GM12878 (cell line): ENCODE measurements around the gene ATF3. TPM values are rescaled to one million over a fixed set of nuclear protein-coding genes. Genes with fewer than 3 reads are reported as not detected.

Source experiments
- CHD1 ChIP-seq: IDR thresholded peaks from 2 replicates; pipeline ENCODE4 v1.6.1; 2012; ENCODE audit warnings: low read depth, low read length, improper control_type of control experiment
- CHD2 ChIP-seq: IDR thresholded peaks from 2 replicates; pipeline ENCODE4 v1.6.1; 2011; ENCODE audit warnings: low read depth, low read length, improper control_type of control experiment, borderline replicate concordance
- DPF2 ChIP-seq: fragments of 450-650 bp; IDR thresholded peaks from 2 replicates; pipeline ENCODE4 v1.6.1; 2017; ENCODE audit warnings: mild to moderate bottlenecking
- EP300 ChIP-seq, 2 experiments: fragments of 150-350 bp in 1 of 2; IDR thresholded peaks; 2 replicates each; pipeline ENCODE4 v1.6.1; 2011 to 2012; ENCODE audit warnings: low read depth in 2 of 2, low read length in 2 of 2, borderline replicate concordance in 1 of 2, improper control_type of control experiment in 1 of 2, inconsistent platforms in 1 of 2; ENCODE audit not compliant: control insufficient read depth in 1 of 2
- IRF4 ChIP-seq: IDR thresholded peaks from 2 replicates; pipeline ENCODE4 v1.6.1; 2011; ENCODE audit warnings: low read depth, low read length
- JUNB ChIP-seq: IDR thresholded peaks from 2 replicates; pipeline ENCODE4 v1.6.1; 2016; ENCODE audit warnings: antibody characterized with exemption, mild to moderate bottlenecking
- KLF5 ChIP-seq: fragments of 450-650 bp; IDR thresholded peaks from 2 replicates; pipeline ENCODE4 v1.6.1; 2014; ENCODE audit warnings: mild to moderate bottlenecking; ENCODE audit not compliant: partially characterized antibody
- MEF2A ChIP-seq: IDR thresholded peaks from 2 replicates; pipeline ENCODE4 v1.6.1; 2011; ENCODE audit warnings: low read depth, mild to moderate bottlenecking, low read length, moderate library complexity; ENCODE audit not compliant: insufficient read depth
- MEF2B ChIP-seq: fragments of 450-650 bp; IDR thresholded peaks from 2 replicates; pipeline ENCODE4 v1.6.1; 2018; ENCODE audit warnings: mild to moderate bottlenecking, moderate library complexity; ENCODE audit not compliant: partially characterized antibody, poor library complexity, severe bottlenecking
- MYC ChIP-seq: IDR thresholded peaks from 2 replicates; pipeline ENCODE4 v1.6.1; 2011; ENCODE audit warnings: mild to moderate bottlenecking, low read length, moderate library complexity, inconsistent platforms; ENCODE audit not compliant: insufficient read depth, insufficient replicate concordance, insufficient read length, severe bottlenecking
- NBN ChIP-seq: fragments of 450-650 bp; IDR thresholded peaks from 2 replicates; pipeline ENCODE4 v1.6.1; 2016
- NFIC ChIP-seq: IDR thresholded peaks from 2 replicates; pipeline ENCODE4 v1.6.1; 2012; ENCODE audit warnings: low read depth, mild to moderate bottlenecking, inconsistent platforms, low read length, moderate library complexity
- NR2C2 ChIP-seq: IDR thresholded peaks from 2 replicates; pipeline ENCODE4 v1.6.1; 2011; ENCODE audit warnings: borderline replicate concordance, low read depth; ENCODE audit not compliant: control insufficient read depth, insufficient read length
- POLR2A ChIP-seq: IDR thresholded peaks from 2 replicates; pipeline ENCODE4 v1.6.1; 2011; ENCODE audit warnings: low read depth, mild to moderate bottlenecking, low read length
- RAD21 ChIP-seq: IDR thresholded peaks from 2 replicates; pipeline ENCODE4 v1.6.1; 2011; ENCODE audit warnings: mild to moderate bottlenecking, low read depth, low read length, moderate library complexity; ENCODE audit not compliant: insufficient read depth
- SMARCA5 ChIP-seq: fragments of 450-650 bp; IDR thresholded peaks from 2 replicates; pipeline ENCODE4 v1.6.1; 2017; ENCODE audit warnings: mild to moderate bottlenecking
- TCF3 ChIP-seq: IDR thresholded peaks from 2 replicates; pipeline ENCODE4 v1.6.1; 2012; ENCODE audit warnings: low read depth, mild to moderate bottlenecking, low read length, borderline replicate concordance; ENCODE audit not compliant: insufficient read depth
- YY1 ChIP-seq: IDR thresholded peaks from 2 replicates; pipeline ENCODE4 v1.6.1; 2011; ENCODE audit warnings: low read depth, mild to moderate bottlenecking, low read length
- ZBED1 ChIP-seq: IDR thresholded peaks from 2 replicates; pipeline ENCODE4 v1.6.1; 2016; ENCODE audit warnings: borderline replicate concordance
- polyA plus RNA-seq, 11 experiments: library from polyadenylated mRNA; depleted of rRNA in 4 of 11; unstranded in 6 of 11; stranded (reverse) in 5 of 11; fragments of >200 nt; fragmentation: Nextera tagmentation in 4 of 11; fragmentation: Illumina TruSeq in 1 of 11; extraction: Ambion mirVana in 4 of 11; extraction: Trizol in 1 of 11; gene quantifications; 1 replicate in 1 of 11; 2 replicates in 10 of 11; pipeline versions ENCODE4 v1.2.1 to v1.2.3, GENCODE V29; 2011 to 2016; ENCODE audit warnings: inconsistent platforms in 2 of 11, missing spikeins in 2 of 11, low read depth in 1 of 11
- total RNA-seq, 4 experiments: library from RNA; depleted of rRNA in 3 of 4; stranded (reverse); fragments of >200 nt in 3 of 4; fragmentation: Illumina TruSeq in 1 of 4; extraction: Trizol in 1 of 4; gene quantifications; 2 replicates each; pipeline versions ENCODE4 v1.2.1 to v1.2.3, GENCODE V29; 2013 to 2021
- TF ChIP-seq, protein P1 (sequence below): fragments of 450-650 bp; IDR thresholded peaks from 2 replicates; pipeline ENCODE4 v1.6.1; 2017; ENCODE audit warnings: low read depth, mild to moderate bottlenecking, moderate library complexity
- TF ChIP-seq, protein P2 (sequence below): fragments of 450-650 bp; IDR thresholded peaks from 2 replicates; pipeline ENCODE4 v1.6.1; 2016; ENCODE audit warnings: mild to moderate bottlenecking
- TF ChIP-seq, protein P3 (sequence below): fragments of 450-650 bp; formaldehyde crosslinking; IDR thresholded peaks from 2 replicates; pipeline ENCODE4 v1.4.0; 2020; ENCODE audit warnings: mild to moderate bottlenecking, moderate library complexity

ATF3 gene
- total and polyA plus RNA-seq, 10 of the 15 experiments (the other 5 are each of a cell fraction or from before 2014, with no cell fraction given) = 3.0 to 13.9 (median 8.3) TPM

DNA sequence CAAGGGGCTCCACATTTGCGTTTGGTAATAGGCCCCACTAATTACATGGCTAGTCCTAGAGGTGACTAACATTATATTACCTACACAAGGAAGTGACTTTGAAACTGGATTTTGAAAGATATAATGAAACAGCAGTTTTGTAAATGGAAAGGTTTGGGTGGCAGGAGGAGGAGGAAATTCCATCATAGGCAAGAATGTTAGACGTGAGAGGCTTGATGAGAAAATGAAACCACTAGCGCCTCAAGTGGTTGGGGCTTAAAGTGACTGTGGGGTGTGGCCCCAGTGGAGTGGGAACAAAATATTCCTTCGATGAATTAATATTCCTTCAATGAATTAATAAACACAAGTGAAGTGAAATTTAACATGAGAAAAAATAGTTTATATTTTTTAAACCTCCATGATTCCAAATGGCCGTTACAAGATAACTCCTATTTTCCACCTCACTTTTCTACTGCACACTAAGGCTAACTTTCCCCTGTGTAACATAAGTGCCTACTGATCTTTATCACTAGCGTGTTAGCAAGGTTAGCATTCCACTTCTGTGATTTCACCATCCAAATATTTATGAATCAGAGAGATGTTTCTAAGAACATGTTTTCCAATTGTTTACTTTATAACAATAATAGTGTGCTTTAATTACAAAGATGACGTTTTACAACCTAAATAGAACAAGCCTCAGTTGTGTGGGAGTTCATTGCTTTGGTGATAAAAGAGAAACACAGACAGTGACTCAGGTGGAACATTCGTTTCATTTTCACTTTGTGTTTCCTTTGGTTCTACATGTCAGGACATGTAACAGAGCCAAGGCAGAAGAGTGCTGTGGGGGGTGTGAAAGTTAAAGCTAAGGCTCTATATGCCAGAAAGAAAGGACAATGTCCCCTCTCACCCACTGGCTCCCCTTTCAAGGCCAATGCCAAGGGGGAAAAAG lies 12.5 kb upstream of the ATF3 start (continued):
- TF ChIP-seq MYC (no peak), EP300 (IDR thresholded peaks at IDR 0.05; ENCODE audit: borderline replicate concordance in 1 of 2, control insufficient read depth in 1 of 2, low read depth in 2 of 2, low read length in 2 of 2) (peak; percentile 76 to 94), POLR2A (peak; percentile 39; the same call in 1 of the 2 replicates), IRF4 (0 out of 2 replicates have a peak, but pooled peaks have one; percentile 28), KLF5 (peak; percentile 15), DPF2 (peak; percentile 41), CHD2 (peak; percentile 64; the same call in 1 of the 2 replicates), NBN (peak; percentile 69), SMARCA5 (0 out of 2 replicates have a peak, but pooled peaks have one; percentile 31), CHD1 (peak; percentile 90; the same call in 1 of the 2 replicates), NR2C2 (no peak), JUNB (peak; percentile 48), MEF2A (peak; percentile 97), TCF3 (no peak), ZBED1 (peak; percentile 64; the same call in 1 of the 2 replicates), YY1 (no peak), RAD21 (peak; percentile 38), NFIC (peak; percentile 83), MEF2B (peak; percentile 85)
- TF ChIP-seq, protein P1, sequence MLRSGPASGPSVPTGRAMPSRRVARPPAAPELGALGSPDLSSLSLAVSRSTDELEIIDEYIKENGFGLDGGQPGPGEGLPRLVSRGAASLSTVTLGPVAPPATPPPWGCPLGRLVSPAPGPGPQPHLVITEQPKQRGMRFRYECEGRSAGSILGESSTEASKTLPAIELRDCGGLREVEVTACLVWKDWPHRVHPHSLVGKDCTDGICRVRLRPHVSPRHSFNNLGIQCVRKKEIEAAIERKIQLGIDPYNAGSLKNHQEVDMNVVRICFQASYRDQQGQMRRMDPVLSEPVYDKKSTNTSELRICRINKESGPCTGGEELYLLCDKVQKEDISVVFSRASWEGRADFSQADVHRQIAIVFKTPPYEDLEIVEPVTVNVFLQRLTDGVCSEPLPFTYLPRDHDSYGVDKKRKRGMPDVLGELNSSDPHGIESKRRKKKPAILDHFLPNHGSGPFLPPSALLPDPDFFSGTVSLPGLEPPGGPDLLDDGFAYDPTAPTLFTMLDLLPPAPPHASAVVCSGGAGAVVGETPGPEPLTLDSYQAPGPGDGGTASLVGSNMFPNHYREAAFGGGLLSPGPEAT = peak; percentile 73
- TF ChIP-seq, protein P2, sequence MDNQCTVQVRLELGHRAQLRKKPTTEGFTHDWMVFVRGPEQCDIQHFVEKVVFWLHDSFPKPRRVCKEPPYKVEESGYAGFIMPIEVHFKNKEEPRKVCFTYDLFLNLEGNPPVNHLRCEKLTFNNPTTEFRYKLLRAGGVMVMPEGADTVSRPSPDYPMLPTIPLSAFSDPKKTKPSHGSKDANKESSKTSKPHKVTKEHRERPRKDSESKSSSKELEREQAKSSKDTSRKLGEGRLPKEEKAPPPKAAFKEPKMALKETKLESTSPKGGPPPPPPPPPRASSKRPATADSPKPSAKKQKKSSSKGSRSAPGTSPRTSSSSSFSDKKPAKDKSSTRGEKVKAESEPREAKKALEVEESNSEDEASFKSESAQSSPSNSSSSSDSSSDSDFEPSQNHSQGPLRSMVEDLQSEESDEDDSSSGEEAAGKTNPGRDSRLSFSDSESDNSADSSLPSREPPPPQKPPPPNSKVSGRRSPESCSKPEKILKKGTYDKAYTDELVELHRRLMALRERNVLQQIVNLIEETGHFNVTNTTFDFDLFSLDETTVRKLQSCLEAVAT = peak; percentile 78
- TF ChIP-seq, protein P3, sequence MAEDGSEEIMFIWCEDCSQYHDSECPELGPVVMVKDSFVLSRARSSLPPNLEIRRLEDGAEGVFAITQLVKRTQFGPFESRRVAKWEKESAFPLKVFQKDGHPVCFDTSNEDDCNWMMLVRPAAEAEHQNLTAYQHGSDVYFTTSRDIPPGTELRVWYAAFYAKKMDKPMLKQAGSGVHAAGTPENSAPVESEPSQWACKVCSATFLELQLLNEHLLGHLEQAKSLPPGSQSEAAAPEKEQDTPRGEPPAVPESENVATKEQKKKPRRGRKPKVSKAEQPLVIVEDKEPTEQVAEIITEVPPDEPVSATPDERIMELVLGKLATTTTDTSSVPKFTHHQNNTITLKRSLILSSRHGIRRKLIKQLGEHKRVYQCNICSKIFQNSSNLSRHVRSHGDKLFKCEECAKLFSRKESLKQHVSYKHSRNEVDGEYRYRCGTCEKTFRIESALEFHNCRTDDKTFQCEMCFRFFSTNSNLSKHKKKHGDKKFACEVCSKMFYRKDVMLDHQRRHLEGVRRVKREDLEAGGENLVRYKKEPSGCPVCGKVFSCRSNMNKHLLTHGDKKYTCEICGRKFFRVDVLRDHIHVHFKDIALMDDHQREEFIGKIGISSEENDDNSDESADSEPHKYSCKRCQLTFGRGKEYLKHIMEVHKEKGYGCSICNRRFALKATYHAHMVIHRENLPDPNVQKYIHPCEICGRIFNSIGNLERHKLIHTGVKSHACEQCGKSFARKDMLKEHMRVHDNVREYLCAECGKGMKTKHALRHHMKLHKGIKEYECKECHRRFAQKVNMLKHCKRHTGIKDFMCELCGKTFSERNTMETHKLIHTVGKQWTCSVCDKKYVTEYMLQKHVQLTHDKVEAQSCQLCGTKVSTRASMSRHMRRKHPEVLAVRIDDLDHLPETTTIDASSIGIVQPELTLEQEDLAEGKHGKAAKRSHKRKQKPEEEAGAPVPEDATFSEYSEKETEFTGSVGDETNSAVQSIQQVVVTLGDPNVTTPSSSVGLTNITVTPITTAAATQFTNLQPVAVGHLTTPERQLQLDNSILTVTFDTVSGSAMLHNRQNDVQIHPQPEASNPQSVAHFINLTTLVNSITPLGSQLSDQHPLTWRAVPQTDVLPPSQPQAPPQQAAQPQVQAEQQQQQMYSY = no peak
